Measurements from ENCODE around the gene AK4.

GRCh38 chr1:65255035-65255655 lies 107.1 kb downstream of the AK4 start:
- TF ChIP-seq CTCF (IDR thresholded peaks at IDR 0.05) (no peak), POLR2A (IDR thresholded peaks at IDR 0.05) (no peak)
